GM12892 (cell line): ENCODE measurements around the gene MSH6.

Source experiments
- POLR2A ChIP-seq: IDR thresholded peaks from 2 replicates; pipeline ENCODE4 v1.6.1; 2011; ENCODE audit warnings: low read depth, low read length, control low read depth
- POLR2AphosphoS5 ChIP-seq: IDR thresholded peaks from 2 replicates; pipeline ENCODE4 v1.6.1; 2011; ENCODE audit warnings: low read depth, low read length, control low read depth
- TAF1 ChIP-seq: IDR thresholded peaks from 2 replicates; pipeline ENCODE4 v1.6.1; 2011; ENCODE audit warnings: low read depth, mild to moderate bottlenecking, control low read depth, low read length, borderline replicate concordance

DNA sequence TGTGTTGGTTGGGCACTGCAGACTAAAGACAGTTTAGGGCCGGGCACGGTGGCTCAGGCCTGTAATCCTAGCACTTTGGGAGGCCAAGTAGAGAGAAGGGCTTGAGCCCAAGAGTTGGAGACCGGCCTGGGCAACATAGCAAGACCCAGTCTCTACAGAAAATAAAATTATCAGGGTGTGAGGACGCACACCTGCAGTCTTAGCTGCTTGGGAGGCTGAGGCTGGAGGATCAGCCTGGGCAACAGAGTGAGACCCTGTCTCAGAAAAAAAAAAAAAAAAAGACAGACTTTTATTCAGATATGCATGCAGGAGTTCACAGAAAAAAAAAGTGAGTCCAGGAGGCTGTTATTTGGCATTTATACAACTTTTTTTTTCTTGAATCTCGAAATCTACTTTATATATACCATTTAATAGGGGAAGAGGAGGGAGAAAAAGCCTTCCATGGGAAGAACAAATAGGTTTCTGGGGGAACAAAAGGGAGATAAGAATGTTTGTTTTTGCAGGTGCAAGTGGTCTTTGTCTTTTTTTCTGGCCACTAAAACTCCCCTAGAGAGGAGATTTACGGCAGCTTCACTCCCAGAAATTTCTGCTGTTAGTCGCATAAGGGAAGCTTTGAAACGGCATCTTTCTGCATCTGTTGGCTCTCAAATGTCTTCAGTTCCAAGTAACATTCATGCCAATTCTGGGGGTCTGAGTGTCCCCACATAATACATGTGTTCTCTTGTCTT, 4.1 kb upstream of the MSH6 start:
- no peak for TF ChIP-seq POLR2A
- TF ChIP-seq POLR2AphosphoS5: no peak
- TF ChIP-seq TAF1: no peak
